Brain microvascular endothelial cell (primary cell): Measurements from ENCODE around the gene BBS2.

Source experiments
- DNase-seq: peaks from one replicate; pipeline ENCODE4 v3.0.0-alpha.2; 2020
- H3K27ac ChIP-seq: fragments of 250-450 bp; sonication (Bioruptor Pico); 2 replicates; pipeline ENCODE4 v1.5.1; 2020; ENCODE audit warnings: mild to moderate bottlenecking, moderate library complexity
- H3K27me3 ChIP-seq: fragments of 250-450 bp; sonication (Bioruptor Pico); replicated peaks from 2 replicates; pipeline ENCODE4 v1.5.1; 2020; ENCODE audit warnings: mild to moderate bottlenecking
- H3K36me3 ChIP-seq: fragments of 250-450 bp; sonication (Bioruptor Pico); replicated peaks from 2 replicates; pipeline ENCODE4 v1.5.1; 2020; ENCODE audit warnings: mild to moderate bottlenecking
- H3K4me3 ChIP-seq: 2 replicates; pipeline ENCODE4 v1.5.1; 2011; ENCODE audit warnings: low read depth, mild to moderate bottlenecking, control low read depth, low read length, moderate library complexity
- in situ Hi-C: cut with HindIII; loops from 2 replicates; pipeline ENCODE4 v1.10.0; 2017; ENCODE audit warnings: low sequenced_read_pairs, low pct_ligation_motif_present
- TF ChIP-seq, protein P1 (sequence below): IDR thresholded peaks from 2 replicates; pipeline ENCODE4 v1.5.1; 2011; ENCODE audit warnings: low read depth, mild to moderate bottlenecking, moderate library complexity, low read length, control low read depth, inconsistent platforms; ENCODE audit errors: missing control alignments

Gene BBS2

DNA sequence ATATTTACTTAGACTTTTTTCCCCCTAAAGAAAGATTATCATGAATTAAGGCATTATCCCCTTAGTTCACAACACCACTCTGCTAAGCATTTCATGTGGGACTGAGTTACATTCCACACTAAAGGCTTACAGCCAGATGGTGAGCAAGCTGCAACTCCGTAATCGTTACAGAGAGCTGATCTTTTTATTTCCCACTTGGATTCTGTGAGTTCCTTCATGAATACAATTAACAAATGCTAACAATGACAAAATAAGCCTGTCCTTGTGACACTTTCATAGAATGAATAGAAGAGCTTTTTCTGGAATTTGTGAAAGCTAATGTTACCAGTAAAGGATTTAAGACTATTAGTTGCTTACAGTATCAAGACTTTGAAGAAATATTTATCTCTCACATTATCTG, 59.7 kb downstream of the BBS2 start:
- Histone ChIP-seq H3K36me3 (peaks cover 66% of the 10 kb centered on the region), H3K27me3 (no peaks in the 10 kb centered on the region), H3K27ac (no peak overlapping the region), H3K4me3 (no peak overlapping the region)
- no peak for DNase-seq
- in situ Hi-C loops, result no loop called here
- TF ChIP-seq, protein P1, sequence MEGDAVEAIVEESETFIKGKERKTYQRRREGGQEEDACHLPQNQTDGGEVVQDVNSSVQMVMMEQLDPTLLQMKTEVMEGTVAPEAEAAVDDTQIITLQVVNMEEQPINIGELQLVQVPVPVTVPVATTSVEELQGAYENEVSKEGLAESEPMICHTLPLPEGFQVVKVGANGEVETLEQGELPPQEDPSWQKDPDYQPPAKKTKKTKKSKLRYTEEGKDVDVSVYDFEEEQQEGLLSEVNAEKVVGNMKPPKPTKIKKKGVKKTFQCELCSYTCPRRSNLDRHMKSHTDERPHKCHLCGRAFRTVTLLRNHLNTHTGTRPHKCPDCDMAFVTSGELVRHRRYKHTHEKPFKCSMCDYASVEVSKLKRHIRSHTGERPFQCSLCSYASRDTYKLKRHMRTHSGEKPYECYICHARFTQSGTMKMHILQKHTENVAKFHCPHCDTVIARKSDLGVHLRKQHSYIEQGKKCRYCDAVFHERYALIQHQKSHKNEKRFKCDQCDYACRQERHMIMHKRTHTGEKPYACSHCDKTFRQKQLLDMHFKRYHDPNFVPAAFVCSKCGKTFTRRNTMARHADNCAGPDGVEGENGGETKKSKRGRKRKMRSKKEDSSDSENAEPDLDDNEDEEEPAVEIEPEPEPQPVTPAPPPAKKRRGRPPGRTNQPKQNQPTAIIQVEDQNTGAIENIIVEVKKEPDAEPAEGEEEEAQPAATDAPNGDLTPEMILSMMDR, result no peak

DNA sequence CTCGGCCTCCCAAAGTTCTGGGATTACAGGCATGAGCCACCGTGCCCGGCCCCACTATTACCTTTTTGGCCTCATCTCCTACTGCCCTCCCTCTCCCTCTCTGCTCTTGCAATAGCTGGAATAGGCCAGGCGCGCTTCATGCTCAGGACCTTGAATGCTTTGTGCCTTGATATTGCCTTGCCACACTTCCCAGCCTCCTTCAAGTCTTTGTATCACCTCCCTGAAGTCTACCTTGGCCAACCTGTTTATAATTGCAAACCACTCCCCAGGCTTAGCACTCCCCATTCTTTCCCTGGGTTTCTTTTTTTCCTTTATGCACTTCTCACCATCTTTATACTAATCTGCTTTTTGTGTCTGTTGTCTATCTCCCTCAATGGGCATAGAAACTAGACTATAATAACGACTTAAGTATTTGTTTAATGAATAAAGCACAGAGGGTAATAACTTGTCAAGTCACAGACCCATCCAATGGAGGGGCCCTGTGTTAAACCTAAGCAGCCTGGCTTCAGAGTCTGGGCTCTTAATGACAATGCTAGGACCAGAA, 61.8 kb downstream of the BBS2 start:
- no peak for DNase-seq
- in situ Hi-C loops, result no loop called here
- H3K4me3 ChIP-seq, result no peak overlapping the region
- H3K36me3 ChIP-seq, result peaks cover 62% of the 10 kb centered on the region
- no peak overlapping the region for H3K27ac ChIP-seq
- H3K27me3 ChIP-seq, result no peaks in the 10 kb centered on the region
- TF ChIP-seq, protein P1, result no peak

DNA sequence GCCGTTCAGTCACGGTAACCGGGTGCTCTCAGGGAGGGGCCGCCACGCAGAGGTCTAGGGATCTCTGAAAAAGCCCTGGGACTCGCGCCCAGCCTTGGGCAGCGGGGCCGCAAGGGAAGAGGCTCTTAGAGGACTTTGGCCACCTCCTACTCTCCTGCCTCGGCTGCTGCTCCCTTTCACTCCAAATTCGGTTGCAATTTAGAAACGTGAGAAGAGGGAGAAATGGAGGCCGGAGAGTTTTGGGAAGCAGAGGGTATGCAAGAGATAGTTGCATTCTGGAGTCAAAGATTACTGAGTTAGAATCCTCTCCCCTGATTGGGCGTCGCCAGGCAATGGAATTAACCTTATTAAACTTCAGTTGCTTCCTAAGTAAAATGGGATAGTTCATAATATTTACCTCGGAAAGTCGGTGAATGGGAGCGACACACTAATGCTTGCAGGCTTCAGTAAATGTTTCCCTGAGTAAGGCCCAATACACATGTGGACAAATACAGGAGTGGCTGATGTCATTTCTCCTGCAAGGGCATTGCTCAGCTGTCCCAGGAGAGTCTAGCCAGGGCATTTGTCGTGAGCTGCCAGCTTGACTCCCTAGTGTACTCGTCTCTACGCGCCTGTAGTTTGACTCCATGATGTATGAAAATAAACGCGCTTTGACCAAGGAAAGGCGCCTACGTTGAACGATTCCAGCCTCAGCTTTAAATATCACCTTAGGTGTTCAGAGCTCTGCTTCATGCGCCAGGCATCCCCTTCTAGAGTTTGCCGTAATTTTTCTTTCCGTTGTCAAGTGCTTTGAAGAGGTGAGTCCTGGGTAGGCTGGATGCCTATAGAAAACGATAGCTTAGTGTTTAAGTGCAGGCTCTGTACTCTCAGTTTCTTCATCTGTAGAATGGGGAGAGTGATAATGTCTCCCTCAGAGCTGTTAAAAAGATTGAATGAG, 67.8 kb downstream of the BBS2 start:
- in situ Hi-C loops, result no loop called here
- DNase-seq, result peak; percentile 32
- H3K36me3 ChIP-seq, result peaks cover 25% of the 10 kb centered on the region
- H3K27me3 ChIP-seq, result no peaks in the 10 kb centered on the region
- H3K27ac ChIP-seq, result peak overlapping the region; percentile 77
- peak overlapping the region; percentile 89 for H3K4me3 ChIP-seq
- TF ChIP-seq, protein P1, result no peak

DNA sequence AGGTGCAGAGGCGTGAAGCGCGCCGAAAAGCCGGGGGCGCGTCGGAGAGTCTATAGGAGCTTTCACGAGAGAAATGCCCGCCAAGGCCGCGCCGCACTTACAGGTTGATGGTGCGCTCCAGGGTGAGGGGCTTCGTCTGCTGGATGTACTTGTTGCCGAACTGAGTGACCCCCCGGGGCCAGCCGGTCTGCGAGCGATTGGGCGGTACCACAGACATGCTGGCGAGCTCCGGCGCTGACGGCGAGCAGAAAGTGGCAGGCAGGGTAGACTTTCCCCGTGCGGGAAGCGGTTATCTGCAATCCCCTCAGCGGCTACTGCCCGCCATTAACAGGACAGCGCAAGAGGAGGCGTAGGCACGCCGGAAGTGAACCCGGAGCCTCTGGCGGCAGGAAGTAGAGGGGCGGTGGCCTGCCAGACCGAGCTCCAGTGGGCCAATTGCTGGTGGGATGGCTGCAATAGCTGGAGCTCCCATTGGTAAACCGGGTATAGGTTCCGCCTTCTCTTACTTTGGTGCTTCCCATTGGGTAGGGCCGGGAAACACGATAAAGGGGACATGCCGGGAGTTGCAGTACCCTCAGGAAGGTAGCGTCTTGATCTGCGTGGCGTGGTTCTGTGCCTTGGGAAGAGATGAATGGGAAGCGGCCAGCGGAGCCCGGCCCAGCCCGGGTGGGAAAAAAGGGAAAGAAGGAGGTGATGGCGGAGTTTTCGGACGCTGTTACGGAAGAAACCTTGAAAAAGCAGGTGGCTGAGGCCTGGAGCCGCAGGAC, 68.7 kb downstream of the BBS2 start, which contains the start of the genes NUDT21 and OGFOD1:
NUDT21 (minus strand) TSS at position 347 of the 767 bp plus-strand sequence; CDS start at position 217, 130 bp downstream.
OGFOD1 (plus strand) TSS at position 569 of the 767 bp plus-strand sequence; CDS start at position 628, 59 bp downstream.
- in situ Hi-C loops, result no loop called here
- Histone ChIP-seq H3K4me3 (peak within 1 kb of the TSS; percentile 89), H3K27ac (peak within 1 kb of the TSS; percentile 77), H3K36me3 (peaks cover 20% of the 10 kb centered on the region), H3K27me3 (no peaks in the 10 kb centered on the region)
- TF ChIP-seq, protein P1, result no peak
- DNase-seq, result peak; percentile 99

DNA sequence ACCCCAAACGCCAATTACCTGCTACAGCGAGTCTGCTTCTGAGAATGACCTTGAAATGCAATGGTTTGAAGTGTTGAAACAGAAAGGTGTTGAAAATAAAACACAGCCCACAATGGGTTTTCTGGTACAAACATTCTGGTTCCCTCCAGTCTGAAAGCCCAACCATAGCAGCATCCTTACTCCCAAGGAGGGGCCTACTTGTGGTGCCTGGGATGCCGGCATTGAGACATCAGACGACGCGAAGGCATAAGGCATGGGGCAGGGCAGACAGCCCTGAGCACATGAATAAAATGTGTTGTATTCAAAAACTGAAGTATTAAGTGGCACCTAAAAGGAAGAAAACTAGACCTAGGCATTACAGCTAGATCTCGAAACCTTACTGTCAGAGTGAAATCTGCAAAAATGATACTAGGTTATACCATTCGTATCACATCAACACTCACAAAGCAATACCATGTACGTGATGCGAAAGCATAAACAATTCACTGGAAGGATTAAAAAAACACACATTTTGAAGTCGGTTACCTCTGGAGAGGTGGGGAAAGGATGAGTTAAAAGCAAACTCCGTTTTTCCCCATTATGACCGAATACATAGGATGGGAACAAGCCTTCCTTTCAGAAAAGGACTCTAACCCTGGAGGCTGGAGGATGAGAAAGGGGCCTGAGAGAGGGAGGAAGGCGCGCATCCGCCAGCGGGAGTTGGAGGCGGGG, 69.4 kb downstream of the BBS2 start:
- no peak for DNase-seq
- Histone ChIP-seq H3K36me3 (peaks cover 16% of the 10 kb centered on the region), H3K4me3 (peak overlapping the region; percentile 89), H3K27ac (peak overlapping the region; percentile 42), H3K27me3 (no peaks in the 10 kb centered on the region)
- in situ Hi-C loops, result no loop called here
- TF ChIP-seq, protein P1, result no peak
